K562 (cell line): Measurements from ENCODE around the gene PRMT3. TPM values are rescaled to one million over a fixed set of nuclear protein-coding genes. Genes with fewer than 3 reads are reported as not detected.

ENCODE experiments used
- CBFA2T3 ChIP-seq: fragments of 450-650 bp; IDR thresholded peaks from 2 replicates; pipeline ENCODE4 v1.6.1; 2017
- ELF4 ChIP-seq: fragments of 450-650 bp; formaldehyde crosslinking; IDR thresholded peaks from 2 replicates; pipeline ENCODE4 v1.4.0; 2022; ENCODE audit warnings: missing genetic modification characterization
- FOXA1 ChIP-seq: fragments of 450-650 bp; IDR thresholded peaks from 2 replicates; pipeline ENCODE4 v1.6.1; 2016; ENCODE audit warnings: mild to moderate bottlenecking, borderline replicate concordance
- MGA ChIP-seq: fragments of 450-650 bp; IDR thresholded peaks from 2 replicates; pipeline ENCODE4 v1.6.1; 2016; ENCODE audit warnings: mild to moderate bottlenecking, moderate library complexity
- NCOA6 ChIP-seq: fragments of 450-650 bp; IDR thresholded peaks from 2 replicates; pipeline ENCODE4 v1.6.1; 2017; ENCODE audit warnings: mild to moderate bottlenecking
- RAD51 ChIP-seq: fragments of 450-650 bp; IDR thresholded peaks from 2 replicates; pipeline ENCODE4 v1.7.1; 2016; ENCODE audit warnings: low read depth, mild to moderate bottlenecking, borderline replicate concordance
- STAG1 ChIP-seq: sonication (generic); formaldehyde crosslinking; IDR thresholded peaks from 2 replicates; pipeline ENCODE4 v1.5.0; 2020; ENCODE audit warnings: missing genetic modification reagents, borderline replicate concordance
- ZNF274 ChIP-seq: IDR thresholded peaks from 2 replicates; pipeline ENCODE4 v1.6.1; 2011; ENCODE audit warnings: low read depth, mild to moderate bottlenecking, low read length, moderate library complexity, borderline replicate concordance
- ZNF717 ChIP-seq: fragments of 250-450 bp; sonication (Bioruptor Pico); IDR thresholded peaks from 2 replicates; pipeline ENCODE4 v1.5.0; 2021
- polyA plus RNA-seq, 8 experiments: library from polyadenylated mRNA; depleted of rRNA in 4 of 8; stranded (reverse) in 5 of 8; unstranded in 3 of 8; fragments of >200 nt; fragmentation: Nextera tagmentation in 2 of 8; fragmentation: Illumina TruSeq in 1 of 8; extraction: Ambion mirVana in 2 of 8; extraction: Trizol in 1 of 8; gene quantifications; 2 replicates each; pipeline versions ENCODE4 v1.2.1 to v1.2.3, GENCODE V29; 2011 to 2014; ENCODE audit warnings: inconsistent platforms in 1 of 8, missing spikeins in 1 of 8
- total RNA-seq, 7 experiments: library from RNA; depleted of rRNA in 6 of 7; stranded (reverse); fragments of >200 nt in 6 of 7; fragmentation: Illumina TruSeq in 2 of 7; extraction: Trizol in 2 of 7; gene quantifications; 2 replicates each; pipeline versions ENCODE4 v1.2.1 to v1.2.3, GENCODE V29; 2011 to 2021; ENCODE audit warnings: low replicate concordance in 1 of 7
- TF ChIP-seq, protein P1 (sequence below): fragments of 250-450 bp; sonication (Bioruptor Pico); IDR thresholded peaks from 2 replicates; pipeline ENCODE4 v1.6.1; 2021; ENCODE audit warnings: mild to moderate bottlenecking
- TF ChIP-seq, protein P2 (sequence below): fragments of 200-800 bp; sonication (Bioruptor generic); IDR thresholded peaks from 2 replicates; pipeline ENCODE4 v1.6.1; 2017; ENCODE audit warnings: missing genetic modification characterization, missing compliant biosample characterization
- TF ChIP-seq, protein P3 (sequence below): fragments of 450-650 bp; formaldehyde crosslinking; IDR thresholded peaks from 2 replicates; pipeline ENCODE4 v1.4.0; 2020; ENCODE audit warnings: mild to moderate bottlenecking
- TF ChIP-seq, protein P4 (sequence below): sonication (generic); formaldehyde crosslinking; IDR thresholded peaks from 2 replicates; pipeline ENCODE4 v1.8.1; 2023; ENCODE audit warnings: mild to moderate bottlenecking, missing genetic modification reagents

Gene PRMT3
- total and polyA plus RNA-seq, 9 of the 15 experiments (the other 6 are each of a cell fraction or from before 2014, with no cell fraction given), result 24.0 to 62.1 (median 44.7) TPM

DNA sequence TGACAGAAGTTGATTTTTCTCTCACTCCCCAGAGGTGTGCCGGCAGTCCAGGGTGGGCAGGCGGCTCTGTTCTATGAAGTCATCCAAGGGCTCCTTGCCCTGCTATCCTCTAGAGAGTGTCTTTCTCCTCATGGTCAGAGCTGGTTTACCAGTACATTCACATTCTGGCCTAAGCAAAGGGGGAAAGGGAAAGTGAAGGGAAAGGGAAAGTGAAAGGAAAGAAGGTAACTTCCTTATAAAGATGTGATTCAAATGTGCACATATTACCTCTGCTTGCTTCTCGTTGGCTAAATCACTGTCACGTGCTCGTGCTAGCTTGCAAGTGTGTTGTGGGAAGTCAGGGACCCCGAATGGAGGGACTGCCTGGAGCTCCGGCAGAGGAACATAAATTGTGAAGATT, 26.9 kb upstream of the PRMT3 start (continued):
- TF ChIP-seq RAD51 (peak; percentile 87), ZNF717 (CRISPR knock-in tag) (no peak), ZNF274 (no peak), CBFA2T3 (no peak), ELF4 (CRISPR knock-in tag) (no peak), FOXA1 (no peak), STAG1 (CRISPR knock-in tag) (no peak), NCOA6 (no peak), MGA (peak; percentile 41)
- TF ChIP-seq, protein P1, sequence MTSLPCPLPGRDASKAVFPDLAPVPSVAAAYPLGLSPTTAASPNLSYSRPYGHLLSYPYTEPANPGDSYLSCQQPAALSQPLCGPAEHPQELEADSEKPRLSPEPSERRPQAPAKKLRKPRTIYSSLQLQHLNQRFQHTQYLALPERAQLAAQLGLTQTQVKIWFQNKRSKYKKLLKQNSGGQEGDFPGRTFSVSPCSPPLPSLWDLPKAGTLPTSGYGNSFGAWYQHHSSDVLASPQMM (CRISPR knock-in tag), result no peak
- TF ChIP-seq, protein P2, sequence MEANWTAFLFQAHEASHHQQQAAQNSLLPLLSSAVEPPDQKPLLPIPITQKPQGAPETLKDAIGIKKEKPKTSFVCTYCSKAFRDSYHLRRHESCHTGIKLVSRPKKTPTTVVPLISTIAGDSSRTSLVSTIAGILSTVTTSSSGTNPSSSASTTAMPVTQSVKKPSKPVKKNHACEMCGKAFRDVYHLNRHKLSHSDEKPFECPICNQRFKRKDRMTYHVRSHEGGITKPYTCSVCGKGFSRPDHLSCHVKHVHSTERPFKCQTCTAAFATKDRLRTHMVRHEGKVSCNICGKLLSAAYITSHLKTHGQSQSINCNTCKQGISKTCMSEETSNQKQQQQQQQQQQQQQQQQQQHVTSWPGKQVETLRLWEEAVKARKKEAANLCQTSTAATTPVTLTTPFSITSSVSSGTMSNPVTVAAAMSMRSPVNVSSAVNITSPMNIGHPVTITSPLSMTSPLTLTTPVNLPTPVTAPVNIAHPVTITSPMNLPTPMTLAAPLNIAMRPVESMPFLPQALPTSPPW (CRISPR knock-in tag), result no peak
- TF ChIP-seq, protein P3, sequence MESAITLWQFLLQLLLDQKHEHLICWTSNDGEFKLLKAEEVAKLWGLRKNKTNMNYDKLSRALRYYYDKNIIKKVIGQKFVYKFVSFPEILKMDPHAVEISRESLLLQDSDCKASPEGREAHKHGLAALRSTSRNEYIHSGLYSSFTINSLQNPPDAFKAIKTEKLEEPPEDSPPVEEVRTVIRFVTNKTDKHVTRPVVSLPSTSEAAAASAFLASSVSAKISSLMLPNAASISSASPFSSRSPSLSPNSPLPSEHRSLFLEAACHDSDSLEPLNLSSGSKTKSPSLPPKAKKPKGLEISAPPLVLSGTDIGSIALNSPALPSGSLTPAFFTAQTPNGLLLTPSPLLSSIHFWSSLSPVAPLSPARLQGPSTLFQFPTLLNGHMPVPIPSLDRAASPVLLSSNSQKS (CRISPR knock-in tag), result no peak
- TF ChIP-seq, protein P4, sequence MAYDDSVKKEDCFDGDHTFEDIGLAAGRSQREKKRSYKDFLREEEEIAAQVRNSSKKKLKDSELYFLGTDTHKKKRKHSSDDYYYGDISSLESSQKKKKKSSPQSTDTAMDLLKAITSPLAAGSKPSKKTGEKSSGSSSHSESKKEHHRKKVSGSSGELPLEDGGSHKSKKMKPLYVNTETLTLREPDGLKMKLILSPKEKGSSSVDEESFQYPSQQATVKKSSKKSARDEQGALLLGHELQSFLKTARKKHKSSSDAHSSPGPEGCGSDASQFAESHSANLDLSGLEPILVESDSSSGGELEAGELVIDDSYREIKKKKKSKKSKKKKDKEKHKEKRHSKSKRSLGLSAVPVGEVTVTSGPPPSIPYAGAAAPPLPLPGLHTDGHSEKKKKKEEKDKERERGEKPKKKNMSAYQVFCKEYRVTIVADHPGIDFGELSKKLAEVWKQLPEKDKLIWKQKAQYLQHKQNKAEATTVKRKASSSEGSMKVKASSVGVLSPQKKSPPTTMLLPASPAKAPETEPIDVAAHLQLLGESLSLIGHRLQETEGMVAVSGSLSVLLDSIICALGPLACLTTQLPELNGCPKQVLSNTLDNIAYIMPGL, result no peak
